Osteocyte (in vitro differentiated cells): ENCODE measurements around the gene DAO. TPM values are rescaled to one million over a fixed set of nuclear protein-coding genes. Genes with fewer than 3 reads are reported as not detected.

Experiments
- DNase-seq: peaks from one replicate; pipeline ENCODE4 v3.0.0; 2021; ENCODE audit warnings: mixed read lengths; ENCODE audit not compliant: unreplicated experiment; ENCODE audit errors: extremely low spot score
- H3K27ac Mint-ChIP-seq: one replicate; pipeline ENCODE4 v1.8.0; 2021; ENCODE audit warnings: mild to moderate bottlenecking, mixed read lengths; ENCODE audit not compliant: unreplicated experiment
- H3K27me3 Mint-ChIP-seq: one replicate; pipeline ENCODE4 v1.8.0; 2021; ENCODE audit warnings: mixed read lengths; ENCODE audit not compliant: unreplicated experiment
- H3K36me3 Mint-ChIP-seq: one replicate; pipeline ENCODE4 v1.8.0; 2021; ENCODE audit warnings: mixed read lengths; ENCODE audit not compliant: unreplicated experiment
- H3K4me1 Mint-ChIP-seq: one replicate; pipeline ENCODE4 v1.8.0; 2021; ENCODE audit warnings: mixed read lengths; ENCODE audit not compliant: unreplicated experiment
- H3K4me3 Mint-ChIP-seq: one replicate; pipeline ENCODE4 v1.8.0; 2021; ENCODE audit warnings: mild to moderate bottlenecking, moderate library complexity, mixed read lengths; ENCODE audit not compliant: unreplicated experiment
- H3K9me3 Mint-ChIP-seq: one replicate; pipeline ENCODE4 v1.8.0; 2021; ENCODE audit warnings: mixed read lengths; ENCODE audit not compliant: unreplicated experiment
- total RNA-seq: library from RNA; stranded (reverse); gene quantifications from 2 replicates; pipeline ENCODE4 v1.2.1, GENCODE V29; 2021
- TF ChIP-seq, protein P1 (sequence below): fragments of 200-600 bp; sonication (generic); IDR thresholded peaks from 2 replicates; pipeline ENCODE4 v1.5.0; 2021; ENCODE audit warnings: antibody characterized with exemption, mild to moderate bottlenecking, moderate library complexity

The DAO gene
- total RNA-seq, 1 donor from 2014 or later = not detected

DNA sequence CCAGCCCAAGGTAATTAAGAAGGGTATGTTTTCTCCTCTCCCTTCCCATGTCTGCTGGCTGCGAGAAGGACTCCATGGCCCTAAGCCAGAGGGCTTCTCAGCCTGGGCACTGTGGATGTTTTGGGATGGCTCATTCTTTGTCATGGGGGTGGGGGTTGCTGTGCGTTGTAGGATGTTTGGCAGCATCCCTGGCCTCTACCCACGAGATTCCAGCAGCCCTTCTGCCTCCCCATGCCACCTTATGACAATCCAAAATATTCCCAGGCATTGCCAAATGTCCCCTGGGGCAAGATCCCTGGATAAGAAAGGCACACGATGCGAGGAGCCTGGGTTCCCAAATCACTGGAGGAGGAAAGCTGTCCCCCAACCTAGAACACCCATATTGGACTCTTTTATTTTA lies 36.4 kb downstream of the DAO start:
- Mint-ChIP-seq H3K27ac (no peak overlapping the region), H3K36me3 (no peaks in the 10 kb centered on the region), H3K4me3 (no peak overlapping the region), H3K9me3 (peaks cover 6% of the 10 kb centered on the region), H3K27me3 (peaks cover 5% of the 10 kb centered on the region), H3K4me1 (no peaks in the 10 kb centered on the region)
- DNase-seq = no peak
- TF ChIP-seq, protein P1, sequence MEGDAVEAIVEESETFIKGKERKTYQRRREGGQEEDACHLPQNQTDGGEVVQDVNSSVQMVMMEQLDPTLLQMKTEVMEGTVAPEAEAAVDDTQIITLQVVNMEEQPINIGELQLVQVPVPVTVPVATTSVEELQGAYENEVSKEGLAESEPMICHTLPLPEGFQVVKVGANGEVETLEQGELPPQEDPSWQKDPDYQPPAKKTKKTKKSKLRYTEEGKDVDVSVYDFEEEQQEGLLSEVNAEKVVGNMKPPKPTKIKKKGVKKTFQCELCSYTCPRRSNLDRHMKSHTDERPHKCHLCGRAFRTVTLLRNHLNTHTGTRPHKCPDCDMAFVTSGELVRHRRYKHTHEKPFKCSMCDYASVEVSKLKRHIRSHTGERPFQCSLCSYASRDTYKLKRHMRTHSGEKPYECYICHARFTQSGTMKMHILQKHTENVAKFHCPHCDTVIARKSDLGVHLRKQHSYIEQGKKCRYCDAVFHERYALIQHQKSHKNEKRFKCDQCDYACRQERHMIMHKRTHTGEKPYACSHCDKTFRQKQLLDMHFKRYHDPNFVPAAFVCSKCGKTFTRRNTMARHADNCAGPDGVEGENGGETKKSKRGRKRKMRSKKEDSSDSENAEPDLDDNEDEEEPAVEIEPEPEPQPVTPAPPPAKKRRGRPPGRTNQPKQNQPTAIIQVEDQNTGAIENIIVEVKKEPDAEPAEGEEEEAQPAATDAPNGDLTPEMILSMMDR = no peak

- Mint-ChIP-seq H3K4me3 (no peak overlapping the region), H3K9me3 (peaks cover 6% of the 10 kb centered on the region), H3K36me3 (no peaks in the 10 kb centered on the region), H3K27ac (no peak overlapping the region), H3K4me1 (no peaks in the 10 kb centered on the region), H3K27me3 (peaks cover 11% of the 10 kb centered on the region)
- DNase-seq = no peak
- TF ChIP-seq, protein P1 = no peak
Observed at GRCh38 chr12:108918206-108918605, 38.3 kb downstream of the DAO start.

GRCh38 chr12:108918960-108919642 lies 39.2 kb downstream of the DAO start:
- H3K4me3 Mint-ChIP-seq = no peak overlapping the region
- H3K36me3 Mint-ChIP-seq = no peaks in the 10 kb centered on the region
- TF ChIP-seq, protein P1 = no peak
- DNase-seq = no peak
- H3K4me1 Mint-ChIP-seq = no peaks in the 10 kb centered on the region
- no peak overlapping the region for H3K27ac Mint-ChIP-seq
- H3K9me3 Mint-ChIP-seq = peaks cover 6% of the 10 kb centered on the region
- peaks cover 11% of the 10 kb centered on the region for H3K27me3 Mint-ChIP-seq

- no peaks in the 10 kb centered on the region for H3K36me3 Mint-ChIP-seq
- TF ChIP-seq, protein P1 = no peak
- H3K27ac Mint-ChIP-seq = no peak overlapping the region
- H3K4me1 Mint-ChIP-seq = no peaks in the 10 kb centered on the region
- peaks cover 6% of the 10 kb centered on the region for H3K9me3 Mint-ChIP-seq
- H3K4me3 Mint-ChIP-seq = no peak overlapping the region
- peaks cover 14% of the 10 kb centered on the region for H3K27me3 Mint-ChIP-seq
- DNase-seq = no peak
Observed at GRCh38 chr12:108921946-108922345, 42.1 kb downstream of the DAO start.

- no peaks in the 10 kb centered on the region for H3K36me3 Mint-ChIP-seq
- H3K27ac Mint-ChIP-seq = no peak overlapping the region
- no peak for DNase-seq
- no peaks in the 10 kb centered on the region for H3K4me1 Mint-ChIP-seq
- TF ChIP-seq, protein P1 = no peak
- H3K27me3 Mint-ChIP-seq = peaks cover 14% of the 10 kb centered on the region
- H3K9me3 Mint-ChIP-seq = peaks cover 6% of the 10 kb centered on the region
- no peak overlapping the region for H3K4me3 Mint-ChIP-seq
Observed at GRCh38 chr12:108922918-108923317, 43.0 kb downstream of the DAO start.
